ENCODE data around the gene RAB33A.
"Not testable (repeated sequence)": the region's sequence is repeated elsewhere in the genome, so short reads cannot be mapped to it uniquely, and the experiment has no call there.

GRCh38 chrX:130231184-130231583, 59.4 kb downstream of the RAB33A start:
- TF ChIP-seq CTCF (optimal IDR thresholded peaks at IDR 0.05 in 1 of 3, IDR thresholded peaks at IDR 0.05 in 1 of 3, conservative IDR thresholded peaks at IDR 0.05 in 1 of 3; ENCODE audit: extremely low read depth in 1 of 3, insufficient read depth in 2 of 3, low read length in 3 of 3); EZH2 (IDR thresholded peaks at IDR 0.05; ENCODE audit: low read length): not testable (repeated sequence)
